Measurements from ENCODE around the gene S100A3. TPM values are rescaled to one million over a fixed set of nuclear protein-coding genes. Genes with fewer than 3 reads are reported as not detected.

S100A3 gene
- total and polyA plus RNA-seq, 9 donors: 0.48 to 2.5 (median 1.6) TPM; not detected in 4

GRCh38 chr1:153573351-153573750 lies 24.3 kb upstream of the S100A3 start:
- H3K9me3 ChIP-seq: no peaks in the 10 kb centered on the region
- WGBS, 3 donors: 68 to 83% (median 75%) methylated on average over 3 of the region's 3 CpGs
- intact Hi-C loops (cut with DNase I): loop anchor here in 2 of 4 donors (10.0 kb wide), 2 partner anchors 51 to 201 kb away; partner anchors contain the start of genes S100A1 (in 1 of the 2), S100A13 (in 1 of the 2) and SLC27A3 (in 1 of the 2)
- no peak for TF ChIP-seq EP300 (IDR thresholded peaks at IDR 0.05)
- TF ChIP-seq POLR2A (IDR thresholded peaks at IDR 0.05): no peak
- TF ChIP-seq, protein P1, sequence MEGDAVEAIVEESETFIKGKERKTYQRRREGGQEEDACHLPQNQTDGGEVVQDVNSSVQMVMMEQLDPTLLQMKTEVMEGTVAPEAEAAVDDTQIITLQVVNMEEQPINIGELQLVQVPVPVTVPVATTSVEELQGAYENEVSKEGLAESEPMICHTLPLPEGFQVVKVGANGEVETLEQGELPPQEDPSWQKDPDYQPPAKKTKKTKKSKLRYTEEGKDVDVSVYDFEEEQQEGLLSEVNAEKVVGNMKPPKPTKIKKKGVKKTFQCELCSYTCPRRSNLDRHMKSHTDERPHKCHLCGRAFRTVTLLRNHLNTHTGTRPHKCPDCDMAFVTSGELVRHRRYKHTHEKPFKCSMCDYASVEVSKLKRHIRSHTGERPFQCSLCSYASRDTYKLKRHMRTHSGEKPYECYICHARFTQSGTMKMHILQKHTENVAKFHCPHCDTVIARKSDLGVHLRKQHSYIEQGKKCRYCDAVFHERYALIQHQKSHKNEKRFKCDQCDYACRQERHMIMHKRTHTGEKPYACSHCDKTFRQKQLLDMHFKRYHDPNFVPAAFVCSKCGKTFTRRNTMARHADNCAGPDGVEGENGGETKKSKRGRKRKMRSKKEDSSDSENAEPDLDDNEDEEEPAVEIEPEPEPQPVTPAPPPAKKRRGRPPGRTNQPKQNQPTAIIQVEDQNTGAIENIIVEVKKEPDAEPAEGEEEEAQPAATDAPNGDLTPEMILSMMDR (IDR thresholded peaks at IDR 0.05): no peak
- no peak for DNase-seq
- no peak overlapping the region for H3K27ac ChIP-seq
- no peaks in the 10 kb centered on the region for H3K27me3 ChIP-seq
- no peak overlapping the region for H3K4me3 ChIP-seq
- peaks cover 2% of the 10 kb centered on the region for H3K4me1 ChIP-seq (ENCODE audit: insufficient read depth)
- no peaks in the 10 kb centered on the region for H3K36me3 ChIP-seq

DNA sequence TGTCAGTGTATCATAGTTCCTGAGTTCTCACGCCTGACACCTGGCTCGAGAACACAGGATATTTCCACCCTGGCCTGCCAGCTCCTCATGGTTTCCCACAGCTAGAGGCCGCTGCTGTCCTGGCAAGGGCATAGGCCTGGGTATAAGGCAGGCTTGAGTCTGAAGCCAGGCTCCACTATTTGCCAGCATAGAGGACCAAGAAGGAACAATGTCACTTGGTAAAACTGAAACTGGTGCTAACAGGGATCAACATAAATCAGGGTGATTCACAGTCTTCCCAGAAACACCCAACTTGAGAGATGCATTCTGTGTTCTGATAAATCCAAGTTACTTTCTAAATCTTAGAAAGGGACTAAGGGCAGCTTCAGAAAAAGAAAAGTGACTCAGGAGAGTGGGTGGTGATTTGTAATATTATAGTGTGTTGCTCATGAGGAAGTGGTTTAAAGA lies 23.5 kb upstream of the S100A3 start:
- WGBS, 3 donors: 4 to 6% (median 6%) methylated on average over 3 of the region's 3 CpGs
- TF ChIP-seq EP300 (IDR thresholded peaks at IDR 0.05) (no peak), POLR2A (IDR thresholded peaks at IDR 0.05) (no peak)
- TF ChIP-seq, protein P1 (IDR thresholded peaks at IDR 0.05): peak; percentile 74 to 80 (median 76)
- no peaks in the 10 kb centered on the region for H3K27me3 ChIP-seq
- intact Hi-C loops (cut with DNase I): loop anchor here in 2 of 4 donors (10.0 kb wide), 2 partner anchors 52 to 202 kb away; partner anchors contain the start of genes S100A1 (in 1 of the 2), S100A13 (in 1 of the 2) and SLC27A3 (in 1 of the 2)
- H3K27ac ChIP-seq: no peak overlapping the region
- H3K36me3 ChIP-seq: no peaks in the 10 kb centered on the region
- DNase-seq: peak; percentile 79 to 87 (median 84)
- peaks cover 1% of the 10 kb centered on the region for H3K4me1 ChIP-seq (ENCODE audit: insufficient read depth)
- no peak overlapping the region for H3K4me3 ChIP-seq
- no peaks in the 10 kb centered on the region for H3K9me3 ChIP-seq

DNA sequence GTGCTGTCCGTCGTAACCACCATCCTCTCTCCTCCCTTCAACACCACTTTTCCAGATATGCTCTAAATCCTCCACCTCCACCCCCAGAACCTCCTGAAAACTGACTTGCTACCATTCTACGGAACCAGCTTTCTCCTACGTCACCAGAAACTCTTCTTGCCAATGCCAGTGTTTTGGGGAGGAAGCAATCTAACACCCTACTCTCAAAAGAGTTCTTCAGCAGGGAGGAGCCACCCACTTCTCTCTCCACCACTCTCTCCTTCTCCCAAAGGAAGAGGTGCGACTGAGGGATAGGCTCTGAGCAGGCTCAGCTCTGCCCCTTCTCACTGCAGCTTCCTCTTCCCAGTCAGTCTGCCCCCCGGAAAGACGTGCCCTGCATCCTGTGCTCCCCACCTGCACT lies 22.6 kb upstream of the S100A3 start:
- H3K4me3 ChIP-seq: no peak overlapping the region
- no peak for DNase-seq
- H3K9me3 ChIP-seq: no peaks in the 10 kb centered on the region
- H3K27me3 ChIP-seq: no peaks in the 10 kb centered on the region
- intact Hi-C loops (cut with DNase I): loop anchor here in 2 of 4 donors (10.0 kb wide), 2 partner anchors 53 to 203 kb away; partner anchors contain the start of genes S100A1 (in 1 of the 2), S100A13 (in 1 of the 2) and SLC27A3 (in 1 of the 2)
- H3K4me1 ChIP-seq (ENCODE audit: insufficient read depth): peaks cover 4% of the 10 kb centered on the region
- no peaks in the 10 kb centered on the region for H3K36me3 ChIP-seq
- WGBS, 3 donors: 66 to 74% (median 69%) methylated on average over 7 of the region's 7 CpGs
- TF ChIP-seq, protein P1 (IDR thresholded peaks at IDR 0.05): no peak
- TF ChIP-seq POLR2A (IDR thresholded peaks at IDR 0.05): no peak
- no peak for TF ChIP-seq EP300 (IDR thresholded peaks at IDR 0.05)
- no peak overlapping the region for H3K27ac ChIP-seq

DNA sequence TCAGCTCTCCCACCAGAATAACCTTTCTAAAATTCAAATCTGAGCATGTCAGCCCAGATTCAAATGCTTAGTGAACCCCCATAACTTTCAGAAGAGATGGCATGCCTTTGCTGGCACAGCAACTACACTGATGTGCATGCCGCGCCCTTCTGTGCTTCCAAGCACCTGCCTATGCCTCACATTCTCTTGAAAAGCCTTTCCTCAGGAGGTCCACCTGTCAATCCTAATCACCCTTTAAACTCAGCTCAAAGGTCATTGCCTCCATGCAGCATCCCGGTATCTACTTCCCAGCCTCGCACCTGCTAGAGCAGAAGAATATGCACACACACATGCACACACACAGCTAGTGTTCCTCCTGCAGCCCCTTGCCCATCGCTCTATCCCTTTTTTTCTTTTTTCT lies 21.8 kb upstream of the S100A3 start:
- Histone ChIP-seq H3K27me3 (no peaks in the 10 kb centered on the region), H3K27ac (no peak overlapping the region), H3K36me3 (no peaks in the 10 kb centered on the region), H3K4me1 (ENCODE audit: insufficient read depth) (peaks cover 11% of the 10 kb centered on the region), H3K4me3 (no peak overlapping the region), H3K9me3 (no peaks in the 10 kb centered on the region)
- WGBS, 3 donors: 91 to 93% (median 92%) methylated on average over 5 of the region's 5 CpGs
- no peak for DNase-seq
- TF ChIP-seq POLR2A (IDR thresholded peaks at IDR 0.05): no peak
- TF ChIP-seq, protein P1 (IDR thresholded peaks at IDR 0.05): no peak
- no peak for TF ChIP-seq EP300 (IDR thresholded peaks at IDR 0.05)
- intact Hi-C loops (cut with DNase I): loop anchor here in 2 of 4 donors (10.0 kb wide), 2 partner anchors 54 to 204 kb away; partner anchors contain the start of genes S100A1 (in 1 of the 2), S100A13 (in 1 of the 2) and SLC27A3 (in 1 of the 2)
